WERI-Rb-1 (cell line): ENCODE measurements around the gene FAM13A.

Experiments
- DNase-seq: peaks from one replicate; pipeline ENCODE4 v3.0.0-alpha.2; 2020
- H3K27ac ChIP-seq: fragments of 250-450 bp; sonication (Bioruptor Pico); 2 replicates; pipeline ENCODE4 v1.5.1; 2020; ENCODE audit warnings: mild to moderate bottlenecking, moderate library complexity
- H3K27me3 ChIP-seq: fragments of 250-450 bp; sonication (Bioruptor Pico); 2 replicates; pipeline ENCODE4 v1.5.1; 2021; ENCODE audit warnings: mild to moderate bottlenecking, low read depth, moderate library complexity; ENCODE audit not compliant: insufficient read depth, severe bottlenecking
- H3K36me3 ChIP-seq: fragments of 250-450 bp; sonication (Bioruptor Pico); 2 replicates; pipeline ENCODE4 v1.5.1; 2020; ENCODE audit warnings: mild to moderate bottlenecking, moderate library complexity
- H3K4me3 ChIP-seq: 2 replicates; pipeline ENCODE4 v1.5.1; 2011; ENCODE audit warnings: low read depth, mild to moderate bottlenecking, control low read depth, low read length
- H3K9me3 ChIP-seq: fragments of 250-450 bp; sonication (Bioruptor Pico); 2 replicates; pipeline ENCODE4 v1.5.1; 2021; ENCODE audit warnings: mild to moderate bottlenecking, moderate library complexity; ENCODE audit not compliant: severe bottlenecking
- TF ChIP-seq, protein P1 (sequence below): IDR thresholded peaks from 2 replicates; pipeline ENCODE4 v1.5.1; 2011; ENCODE audit warnings: low read depth, mild to moderate bottlenecking, control low read depth, inconsistent platforms, low read length

Gene FAM13A

GRCh38 chr4:88799900-88800299 is 257.1 kb downstream of the FAM13A start:
- TF ChIP-seq, protein P1, sequence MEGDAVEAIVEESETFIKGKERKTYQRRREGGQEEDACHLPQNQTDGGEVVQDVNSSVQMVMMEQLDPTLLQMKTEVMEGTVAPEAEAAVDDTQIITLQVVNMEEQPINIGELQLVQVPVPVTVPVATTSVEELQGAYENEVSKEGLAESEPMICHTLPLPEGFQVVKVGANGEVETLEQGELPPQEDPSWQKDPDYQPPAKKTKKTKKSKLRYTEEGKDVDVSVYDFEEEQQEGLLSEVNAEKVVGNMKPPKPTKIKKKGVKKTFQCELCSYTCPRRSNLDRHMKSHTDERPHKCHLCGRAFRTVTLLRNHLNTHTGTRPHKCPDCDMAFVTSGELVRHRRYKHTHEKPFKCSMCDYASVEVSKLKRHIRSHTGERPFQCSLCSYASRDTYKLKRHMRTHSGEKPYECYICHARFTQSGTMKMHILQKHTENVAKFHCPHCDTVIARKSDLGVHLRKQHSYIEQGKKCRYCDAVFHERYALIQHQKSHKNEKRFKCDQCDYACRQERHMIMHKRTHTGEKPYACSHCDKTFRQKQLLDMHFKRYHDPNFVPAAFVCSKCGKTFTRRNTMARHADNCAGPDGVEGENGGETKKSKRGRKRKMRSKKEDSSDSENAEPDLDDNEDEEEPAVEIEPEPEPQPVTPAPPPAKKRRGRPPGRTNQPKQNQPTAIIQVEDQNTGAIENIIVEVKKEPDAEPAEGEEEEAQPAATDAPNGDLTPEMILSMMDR: no peak
- DNase-seq: no peak
- Histone ChIP-seq H3K27ac (no peak overlapping the region), H3K9me3 (no peaks in the 10 kb centered on the region), H3K4me3 (no peak overlapping the region), H3K27me3 (no peaks in the 10 kb centered on the region), H3K36me3 (no peaks in the 10 kb centered on the region)

GRCh38 chr4:88797725-88798124 is 259.3 kb downstream of the FAM13A start:
- Histone ChIP-seq H3K9me3 (no peaks in the 10 kb centered on the region), H3K36me3 (no peaks in the 10 kb centered on the region), H3K27me3 (no peaks in the 10 kb centered on the region), H3K4me3 (no peak overlapping the region), H3K27ac (no peak overlapping the region)
- TF ChIP-seq, protein P1: no peak
- no peak for DNase-seq

GRCh38 chr4:88796545-88796944 is 260.4 kb downstream of the FAM13A start:
- Histone ChIP-seq H3K4me3 (no peak overlapping the region), H3K9me3 (no peaks in the 10 kb centered on the region), H3K27ac (no peak overlapping the region), H3K36me3 (no peaks in the 10 kb centered on the region), H3K27me3 (no peaks in the 10 kb centered on the region)
- TF ChIP-seq, protein P1: no peak
- no peak for DNase-seq

DNA sequence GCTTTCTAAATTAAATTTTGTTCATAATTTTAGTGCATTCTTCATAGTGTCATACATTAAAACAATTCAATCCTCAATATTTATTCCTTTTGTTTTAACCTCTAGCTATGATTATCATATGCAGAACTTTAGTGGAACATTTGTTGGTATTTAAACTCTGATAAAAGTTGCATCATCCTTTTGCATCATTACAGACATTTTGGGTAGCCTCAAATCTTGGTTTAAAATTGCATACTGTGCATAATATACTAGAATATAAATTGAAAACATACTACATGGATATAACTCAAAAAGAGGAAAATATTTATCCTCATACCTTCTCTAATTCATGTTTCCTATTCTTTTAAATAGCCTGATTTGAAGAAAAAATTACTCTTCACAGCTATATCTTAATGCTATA is 262.0 kb downstream of the FAM13A start:
- no peaks in the 10 kb centered on the region for H3K27me3 ChIP-seq

DNA sequence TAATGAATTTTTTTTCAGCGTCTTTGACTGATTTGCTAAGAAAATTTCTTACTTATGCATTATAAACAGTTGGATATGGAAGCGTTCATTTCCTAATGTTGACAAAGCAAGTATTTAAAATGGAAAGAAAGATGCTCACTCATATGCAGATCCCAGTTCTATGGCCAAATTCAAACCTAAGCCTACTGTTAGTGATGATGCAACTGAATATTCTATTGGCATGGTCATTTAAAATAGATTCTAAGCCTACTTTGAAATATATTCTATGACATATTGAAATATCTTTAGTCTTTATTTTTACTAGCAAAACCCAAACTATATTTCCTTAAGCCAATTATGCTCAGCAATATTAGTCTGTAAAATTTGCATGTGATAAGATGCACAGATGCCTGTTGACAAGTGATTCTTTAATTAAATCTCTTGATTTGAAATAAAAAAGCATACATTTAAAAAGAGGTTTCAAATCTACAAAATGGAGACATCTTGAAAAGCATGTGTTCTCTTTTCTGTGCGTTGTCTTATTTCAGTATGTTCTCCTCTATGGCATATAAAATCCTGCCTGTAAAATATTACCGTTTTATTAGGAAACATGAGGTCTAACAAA is 262.8 kb downstream of the FAM13A start:
- DNase-seq: no peak
- H3K9me3 ChIP-seq: no peaks in the 10 kb centered on the region
- H3K4me3 ChIP-seq: no peak overlapping the region
- no peaks in the 10 kb centered on the region for H3K36me3 ChIP-seq
- TF ChIP-seq, protein P1: no peak
- H3K27ac ChIP-seq: no peak overlapping the region
- no peaks in the 10 kb centered on the region for H3K27me3 ChIP-seq

More for the DNA sequence above, 262.0 kb downstream of the FAM13A start:
- Histone ChIP-seq H3K36me3 (no peaks in the 10 kb centered on the region), H3K27ac (no peak overlapping the region), H3K9me3 (no peaks in the 10 kb centered on the region), H3K4me3 (no peak overlapping the region)
- TF ChIP-seq, protein P1: no peak
- no peak for DNase-seq

- H3K27ac ChIP-seq: no peak overlapping the region
- H3K4me3 ChIP-seq: no peak overlapping the region
- TF ChIP-seq, protein P1: no peak
- H3K36me3 ChIP-seq: no peaks in the 10 kb centered on the region
- no peaks in the 10 kb centered on the region for H3K9me3 ChIP-seq
- no peaks in the 10 kb centered on the region for H3K27me3 ChIP-seq
- no peak for DNase-seq
Measured at GRCh38 chr4:88793475-88793874, 263.5 kb downstream of the FAM13A start.
